AG20443 (cell line): ENCODE results near the gene TRIM52.
"Not testable (repeated sequence)": the region's sequence is repeated elsewhere in the genome, so short reads cannot be mapped to it uniquely, and the experiment has no call there.

ENCODE experiments used
- DNase-seq: peaks from one replicate; pipeline ENCODE4 v3.0.0; 2012; ENCODE audit warnings: low spot score, mixed read lengths

The TRIM52 gene

DNA sequence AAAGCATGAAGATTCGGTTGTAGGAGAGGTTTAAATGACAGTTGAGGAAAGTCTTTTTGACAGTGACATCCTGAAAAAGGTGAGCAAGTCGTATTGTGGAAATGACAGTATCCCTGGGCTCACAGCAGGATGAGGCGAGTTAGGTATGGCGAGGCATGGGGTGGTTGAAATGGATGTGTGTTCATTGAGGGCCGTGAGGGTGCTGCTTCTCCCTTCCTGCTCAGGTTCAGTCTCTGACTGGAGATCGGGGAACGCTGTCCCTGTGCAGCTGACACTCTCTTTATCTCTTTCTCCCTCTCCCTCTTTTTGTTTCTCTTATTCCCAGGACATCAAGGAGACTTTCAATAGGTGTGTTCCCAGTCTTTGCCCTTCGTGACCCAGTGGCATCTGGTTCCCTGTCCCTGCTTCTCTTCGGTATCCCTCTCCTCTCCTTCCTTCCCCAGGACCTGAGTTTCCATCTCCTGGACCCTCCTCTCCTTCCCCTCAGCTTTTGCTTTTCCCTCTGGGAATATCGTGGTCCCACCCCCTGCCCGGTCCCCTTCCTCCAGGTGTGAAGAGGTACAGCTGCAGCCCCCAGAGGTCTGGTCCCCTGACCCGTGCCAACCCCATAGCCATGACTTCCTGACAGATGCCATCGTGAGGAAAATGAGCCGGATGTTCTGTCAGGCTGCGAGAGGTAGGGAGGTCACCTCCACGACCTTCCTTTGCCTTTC lies 27.7 kb downstream of the TRIM52 start:
- no peak for DNase-seq

DNA sequence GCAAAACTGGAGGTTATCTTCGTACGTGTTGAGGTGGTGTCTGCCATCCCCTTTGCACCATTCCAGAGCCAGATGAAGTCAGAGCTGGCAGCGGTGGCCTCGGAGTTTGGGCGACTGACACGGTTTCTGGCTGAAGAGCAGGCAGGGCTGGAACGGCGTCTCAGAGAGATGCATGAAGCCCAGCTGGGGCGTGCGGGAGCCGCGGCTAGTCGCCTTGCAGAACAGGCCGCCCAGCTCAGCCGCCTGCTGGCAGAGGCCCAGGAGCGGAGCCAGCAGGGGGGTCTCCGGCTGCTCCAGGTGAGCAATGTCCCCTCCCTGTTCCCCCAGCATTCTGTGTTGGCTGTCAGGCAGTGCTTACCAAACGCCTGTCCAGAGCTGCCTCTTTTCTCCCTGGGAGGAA lies 28.4 kb downstream of the TRIM52 start:
- DNase-seq: no peak

DNA sequence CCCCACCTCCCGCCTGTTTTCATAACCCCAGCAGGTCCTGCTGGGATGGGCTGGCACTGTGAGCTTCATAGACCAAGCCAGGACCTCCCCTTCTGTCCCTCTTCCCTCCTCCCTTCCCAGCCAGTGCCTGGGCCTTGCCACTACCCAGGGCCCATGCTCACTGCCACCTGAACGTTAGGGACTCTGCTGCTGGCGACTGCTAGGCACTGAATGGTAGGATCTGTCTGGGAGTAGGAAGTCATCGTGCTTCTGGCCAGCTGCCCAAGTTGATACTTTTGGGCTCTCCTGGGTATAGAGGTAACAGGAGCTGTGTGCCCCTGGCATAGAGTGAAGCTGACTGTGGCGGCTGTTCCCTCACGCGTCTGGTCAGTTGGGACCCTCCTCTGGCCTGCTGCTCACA lies 29.5 kb downstream of the TRIM52 start:
- no peak for DNase-seq

DNA sequence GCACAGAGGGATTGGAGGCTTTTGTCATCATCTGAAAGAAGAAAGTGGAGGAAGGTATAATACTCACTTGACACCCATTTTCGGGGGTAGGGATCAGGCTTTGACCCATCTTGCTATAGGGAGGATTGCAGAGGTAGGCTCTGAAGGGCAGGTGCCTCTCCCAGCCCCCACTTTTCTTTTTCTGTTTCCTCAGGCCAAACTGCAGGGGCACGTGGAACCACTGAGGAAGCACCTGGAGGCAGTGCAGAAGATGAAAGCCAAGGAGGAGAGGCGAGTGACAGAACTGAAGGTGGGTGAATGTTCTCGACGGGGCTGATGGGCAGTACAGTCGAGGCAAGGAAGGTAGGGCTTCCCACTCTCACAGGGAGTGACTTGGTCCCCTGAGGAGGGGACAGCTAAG lies 30.4 kb downstream of the TRIM52 start:
- no peak for DNase-seq

DNA sequence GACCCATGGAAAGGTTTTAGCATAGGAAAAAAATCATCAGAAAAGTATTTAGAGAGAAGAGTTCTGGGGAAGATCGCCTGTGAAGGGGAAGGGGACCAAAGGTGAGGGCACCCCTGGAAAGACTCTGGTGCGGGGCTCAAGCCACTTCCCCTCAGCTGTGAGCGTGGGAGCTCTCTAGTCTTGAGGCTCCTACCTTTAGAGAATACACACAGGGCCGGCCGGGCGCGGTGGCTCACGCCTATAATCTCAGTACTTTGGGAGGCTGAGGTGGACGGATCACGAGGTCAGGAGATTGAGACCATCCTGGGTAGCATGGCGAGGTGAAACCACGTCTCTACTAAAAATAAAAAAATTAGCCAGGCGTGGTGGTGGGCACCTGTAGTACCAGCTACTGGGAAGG lies 30.9 kb downstream of the TRIM52 start:
- no peak for DNase-seq

DNA sequence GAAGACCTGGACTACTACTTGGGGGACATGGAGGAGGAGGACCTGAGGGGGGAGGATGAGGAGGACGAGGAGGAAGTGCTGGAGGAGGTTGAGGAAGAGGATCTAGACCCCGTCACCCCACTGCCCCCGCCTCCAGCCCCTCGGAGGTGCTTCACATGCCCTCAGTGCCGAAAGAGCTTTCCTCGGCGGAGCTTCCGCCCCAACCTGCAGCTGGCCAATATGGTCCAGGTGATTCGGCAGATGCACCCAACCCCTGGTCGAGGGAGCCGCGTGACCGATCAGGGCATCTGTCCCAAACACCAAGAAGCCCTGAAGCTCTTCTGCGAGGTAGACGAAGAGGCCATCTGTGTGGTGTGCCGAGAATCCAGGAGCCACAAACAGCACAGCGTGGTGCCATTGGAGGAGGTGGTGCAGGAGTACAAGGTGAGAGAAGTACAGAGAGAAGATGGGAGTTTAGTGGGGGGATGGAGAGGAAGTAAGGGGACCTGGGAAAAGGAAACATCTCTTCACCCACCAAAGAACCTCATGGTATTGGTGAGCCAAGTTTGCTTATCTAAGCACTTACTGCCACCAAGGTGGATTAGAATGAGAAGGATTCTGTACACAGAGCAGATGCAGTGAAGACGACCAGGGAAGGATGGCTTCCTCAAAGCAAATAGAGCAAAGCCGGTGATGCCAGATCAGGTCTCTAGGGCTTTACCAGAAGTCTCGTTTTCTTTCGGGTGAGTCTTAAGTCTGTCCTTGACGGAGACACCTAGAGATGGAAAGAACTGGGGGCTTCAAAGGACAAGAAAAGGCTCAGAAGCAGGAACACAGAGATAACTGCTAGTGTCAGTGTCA lies 36.3 kb downstream of the TRIM52 start:
- no peak for DNase-seq

DNA sequence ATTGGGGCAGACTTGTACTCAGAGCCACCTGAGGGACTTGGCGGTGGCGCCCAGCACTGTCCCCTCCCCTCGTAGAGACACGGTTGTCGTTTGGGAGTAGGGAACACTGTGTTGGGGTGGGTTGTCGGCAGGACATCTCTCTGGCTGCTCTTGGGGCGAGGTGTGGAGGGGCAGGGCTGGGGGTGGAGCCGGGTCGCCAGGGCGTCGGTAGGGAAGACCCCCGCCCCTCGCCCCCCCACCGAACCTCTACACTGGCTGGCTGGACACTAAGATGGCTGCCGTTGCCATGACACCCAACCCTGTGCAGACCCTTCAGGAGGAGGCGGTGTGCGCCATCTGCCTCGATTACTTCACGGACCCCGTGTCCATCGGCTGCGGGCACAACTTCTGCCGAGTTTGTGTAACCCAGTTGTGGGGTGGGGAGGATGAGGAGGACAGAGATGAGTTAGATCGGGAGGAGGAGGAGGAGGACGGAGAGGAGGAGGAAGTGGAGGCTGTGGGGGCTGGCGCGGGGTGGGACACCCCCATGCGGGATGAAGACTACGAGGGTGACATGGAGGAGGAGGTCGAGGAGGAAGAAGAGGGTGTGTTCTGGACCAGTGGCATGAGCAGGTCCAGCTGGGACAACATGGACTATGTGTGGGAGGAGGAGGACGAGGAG lies 37.1 kb downstream of the TRIM52 start:
- DNase-seq: no peak

DNA sequence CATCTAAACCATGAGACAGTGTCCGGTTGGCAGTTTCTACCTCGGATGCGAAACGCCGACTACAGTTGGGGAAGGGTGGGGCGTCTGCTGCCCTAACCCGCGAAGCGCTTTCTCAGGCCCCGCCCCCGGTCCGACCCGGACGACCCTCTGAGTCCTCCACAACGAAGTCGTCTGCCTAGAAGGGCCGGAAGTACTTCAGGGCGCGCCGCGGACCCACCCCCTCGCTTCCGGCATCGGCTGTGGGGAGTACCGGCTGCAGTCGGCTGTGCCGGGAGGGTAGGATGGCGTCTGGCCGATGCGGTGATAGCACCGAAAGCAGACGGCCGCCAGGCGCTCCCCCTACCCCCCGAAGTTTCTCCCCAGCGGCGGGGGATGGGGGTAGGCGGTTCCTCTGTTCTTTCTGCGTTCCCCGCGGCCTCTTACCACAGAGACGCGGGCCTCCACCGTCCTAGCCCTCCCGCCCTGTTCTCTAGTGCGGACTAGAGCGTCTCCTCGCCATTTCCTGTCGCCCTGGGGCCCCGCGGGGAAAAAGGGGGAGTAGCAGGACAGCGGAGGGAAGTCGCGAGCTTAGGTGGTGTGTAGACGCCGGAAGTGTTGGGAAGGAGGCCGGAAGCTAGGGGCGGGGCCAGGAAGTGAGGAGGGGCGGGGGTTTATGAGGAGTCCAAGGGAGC lies 37.8 kb downstream of the TRIM52 start, which contains the start of gene TRIM41:
TSS of gene TRIM41 (plus strand) at position 224 of the 671 bp plus-strand sequence. CDS start 719 bp downstream, outside the sequence.
- DNase-seq: peak; percentile 93

DNA sequence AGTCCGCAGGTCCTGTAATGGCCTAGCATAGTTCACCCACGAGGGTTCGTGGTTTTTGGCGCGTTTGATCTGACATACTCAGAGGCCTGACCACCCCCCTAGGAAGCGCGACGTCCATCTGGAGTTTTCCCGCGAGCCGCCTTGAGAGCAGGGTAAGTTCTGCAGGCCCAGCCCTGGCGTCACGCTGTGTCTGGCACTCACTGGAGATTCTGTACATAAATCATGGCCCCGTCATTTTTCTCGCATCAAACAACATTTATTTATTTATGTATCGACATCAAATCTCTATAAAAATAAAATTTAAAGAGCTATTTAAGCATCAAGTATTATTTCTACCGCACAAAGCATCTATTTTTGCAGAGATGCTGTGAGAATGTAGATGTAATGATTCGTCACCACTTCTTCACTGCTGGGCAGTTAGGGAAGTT lies 38.3 kb downstream of the TRIM52 start:
- DNase-seq: no peak

DNA sequence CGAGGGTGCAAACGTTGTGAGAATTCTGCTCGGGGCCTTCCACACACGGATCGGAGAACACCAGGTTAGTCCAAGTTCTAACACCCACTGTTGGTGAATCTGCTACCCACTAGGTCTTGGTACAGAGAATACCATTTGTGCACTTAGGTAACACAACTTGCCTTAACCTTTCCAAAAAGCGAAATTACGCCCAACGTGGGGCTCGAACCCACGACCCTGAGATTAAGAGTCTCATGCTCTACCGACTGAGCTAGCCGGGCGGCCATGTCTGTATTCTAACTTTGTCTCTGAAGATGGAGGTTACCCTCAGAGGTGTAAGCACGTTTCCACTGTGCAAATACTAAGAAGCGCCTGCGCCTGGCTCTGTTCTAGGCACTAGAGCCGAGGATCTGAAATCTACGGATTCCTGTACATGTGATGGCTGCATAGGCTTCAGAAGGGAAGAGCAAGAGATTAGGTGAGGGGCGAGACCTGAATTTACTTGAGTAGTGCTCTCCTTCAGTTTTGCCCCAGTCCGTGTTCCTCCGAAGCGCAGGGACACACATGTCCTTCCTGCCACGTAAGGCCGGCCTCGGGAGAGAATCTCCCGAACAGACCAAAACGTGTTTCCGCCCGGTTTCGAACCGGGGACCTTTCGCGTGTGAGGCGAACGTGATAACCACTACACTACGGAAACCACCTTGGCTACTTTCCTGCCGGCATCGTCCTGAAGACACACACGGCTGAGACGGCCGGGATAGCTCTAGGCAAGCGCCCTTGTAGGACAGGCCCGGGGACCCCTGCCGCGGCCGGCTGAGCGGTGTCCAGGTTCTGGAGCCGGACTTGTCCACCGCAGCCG lies 38.9 kb downstream of the TRIM52 start:
- peak; percentile 75 for DNase-seq

DNA sequence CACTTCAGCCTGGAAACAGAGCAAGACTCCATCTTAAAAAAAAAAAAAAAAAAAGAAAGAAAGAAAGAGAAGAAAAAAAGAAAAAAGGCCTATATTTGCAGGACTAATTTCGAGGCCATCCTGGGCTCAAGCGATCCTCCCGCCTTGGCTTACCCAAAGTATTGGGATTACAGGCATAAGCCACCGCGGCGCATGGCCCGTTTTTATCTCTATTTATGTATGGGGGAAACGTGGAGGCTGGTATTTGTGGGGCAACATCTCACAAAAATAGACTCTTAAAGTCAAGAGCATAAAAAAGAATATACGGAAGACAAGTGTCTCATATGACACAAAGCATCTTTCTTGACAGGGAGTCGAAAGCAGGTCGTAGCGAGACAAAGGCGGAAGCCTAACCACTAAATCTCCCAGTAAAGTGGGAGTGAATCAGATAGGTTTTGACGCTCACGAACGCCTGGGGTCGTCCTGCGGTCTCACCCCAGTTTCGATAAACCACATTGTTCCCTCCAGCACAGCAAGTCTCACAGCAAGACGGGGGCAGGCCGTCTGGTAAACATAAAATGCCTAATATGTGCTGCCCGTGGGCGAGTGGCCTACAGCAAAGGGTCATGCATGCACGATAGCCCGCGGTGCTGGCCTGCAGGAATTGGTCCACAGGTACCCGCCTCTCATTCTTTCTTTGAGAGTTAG lies 39.7 kb downstream of the TRIM52 start:
- no peak for DNase-seq

DNA sequence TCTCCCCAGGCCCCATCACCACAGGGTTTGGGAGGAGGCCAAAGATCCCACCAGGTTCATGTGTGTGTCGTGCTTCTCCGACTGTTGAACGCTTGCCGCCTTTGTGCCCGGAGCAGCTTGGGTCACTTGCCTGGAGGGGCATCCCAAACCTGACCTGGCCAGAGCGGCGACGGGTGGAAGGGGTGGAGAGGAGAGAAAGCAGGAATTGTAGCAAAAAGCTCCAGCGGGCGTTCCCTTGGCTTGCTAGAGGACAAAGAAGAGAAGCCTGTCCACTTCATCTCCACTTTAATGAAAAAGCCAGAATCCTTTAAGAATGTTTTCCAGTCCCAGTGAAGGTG lies 40.8 kb downstream of the TRIM52 start:
- no peak for DNase-seq

DNA sequence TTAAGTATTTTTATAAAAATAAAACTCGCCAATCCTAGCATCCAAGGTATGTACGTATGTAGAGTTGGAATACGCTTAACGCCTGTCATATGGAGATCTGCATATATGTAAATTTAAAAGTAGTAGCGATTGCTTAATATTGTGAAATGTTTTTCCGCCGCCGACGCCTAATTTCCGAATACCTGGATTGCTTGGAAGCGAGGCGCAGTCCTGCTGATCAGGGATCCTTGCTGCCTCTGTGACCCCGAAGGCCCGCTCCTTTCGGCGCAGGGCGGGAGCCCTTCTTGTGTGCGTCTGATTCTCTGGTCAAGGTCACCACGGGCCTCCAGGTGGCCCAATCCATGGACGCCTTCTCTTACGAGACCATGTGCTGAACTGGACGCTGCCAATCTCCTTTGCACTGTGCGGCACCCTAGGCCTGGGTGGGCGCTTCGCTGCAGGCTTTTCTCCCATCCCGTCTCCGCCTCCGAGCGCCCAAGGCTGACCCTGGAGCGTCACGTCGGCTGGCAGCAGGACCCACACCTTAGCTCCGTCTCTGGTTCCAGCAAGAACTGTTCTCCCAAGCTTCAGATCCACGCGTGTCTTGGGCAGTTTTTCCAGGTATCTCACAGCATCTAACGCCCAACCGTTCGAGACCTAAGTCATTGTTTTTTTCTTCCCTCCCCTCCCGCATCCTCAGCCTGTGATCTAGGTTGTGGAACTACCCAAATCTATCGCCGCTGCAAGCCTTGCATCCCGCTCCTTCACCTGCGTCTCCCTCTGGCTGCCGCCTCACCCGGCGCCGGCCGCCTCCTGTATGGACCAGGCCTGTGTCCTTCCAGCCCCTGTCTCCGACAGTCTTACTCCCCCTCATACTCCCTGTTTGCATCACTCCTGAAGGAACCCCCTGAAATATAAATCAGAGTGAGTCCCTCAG lies 41.4 kb downstream of the TRIM52 start:
- DNase-seq: no peak

DNA sequence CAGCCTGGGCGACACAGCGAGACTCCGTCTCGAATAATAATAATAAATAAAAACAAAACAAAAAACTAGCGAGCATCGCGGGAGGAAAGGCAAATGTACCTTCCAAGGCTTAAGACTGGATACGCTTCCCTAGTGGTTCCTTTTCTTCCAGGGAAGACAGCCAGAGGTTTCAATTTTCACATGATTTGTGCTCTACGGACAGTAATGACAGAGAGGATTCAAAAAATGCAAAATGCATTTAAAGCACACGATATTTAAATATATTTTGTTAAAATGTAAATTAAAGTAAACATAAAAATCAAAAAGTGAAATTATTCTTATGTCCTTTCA lies 42.2 kb downstream of the TRIM52 start:
- DNase-seq: no peak

DNA sequence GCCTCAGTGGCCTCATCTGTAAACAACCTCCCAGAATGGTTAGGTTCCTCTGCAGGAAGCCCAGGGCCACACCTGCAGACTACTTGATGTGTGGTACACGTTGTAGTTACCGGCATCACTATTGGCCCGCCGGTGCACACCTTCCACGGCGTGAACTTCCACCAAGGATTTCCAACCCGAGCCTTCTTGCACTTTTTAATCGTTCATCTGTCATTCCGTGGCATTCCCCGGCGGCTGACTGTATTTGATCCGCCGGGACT lies 43.2 kb downstream of the TRIM52 start:
- DNase-seq: no peak

DNA sequence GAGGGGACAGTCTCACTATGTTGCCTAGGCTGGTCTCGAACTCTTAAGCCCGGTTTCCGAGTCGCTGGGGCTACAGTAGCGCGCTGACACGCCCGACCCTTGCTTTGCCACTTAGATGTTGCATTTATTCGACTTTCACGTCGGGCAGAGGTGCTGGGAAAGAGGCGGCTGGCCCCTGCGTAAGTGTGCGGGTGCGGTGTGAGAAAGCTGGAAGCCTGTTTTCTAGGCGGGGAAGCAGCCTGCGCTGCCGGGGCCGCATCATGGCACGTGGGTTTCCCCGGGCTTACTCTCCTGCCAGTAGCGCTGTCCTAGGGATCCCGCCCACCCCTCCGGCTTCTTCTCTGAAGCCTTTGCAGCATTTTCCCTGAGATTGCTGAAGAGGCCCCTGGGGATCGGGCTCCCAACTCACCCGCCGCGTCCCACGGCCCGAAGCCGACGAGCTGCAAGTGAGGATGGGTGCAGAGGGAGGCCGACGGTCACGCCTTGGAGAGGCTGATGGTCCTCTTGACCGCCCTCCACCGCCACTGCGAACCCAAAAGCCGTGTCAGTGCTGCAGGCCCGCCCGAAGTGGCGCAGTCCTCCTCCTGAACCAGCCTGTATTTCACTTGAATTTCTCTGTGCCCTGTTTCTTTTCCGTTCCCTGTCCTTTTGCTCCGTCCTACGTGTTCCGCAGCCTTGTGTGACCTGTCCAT lies 43.7 kb downstream of the TRIM52 start:
- DNase-seq: peak; percentile 52

DNA sequence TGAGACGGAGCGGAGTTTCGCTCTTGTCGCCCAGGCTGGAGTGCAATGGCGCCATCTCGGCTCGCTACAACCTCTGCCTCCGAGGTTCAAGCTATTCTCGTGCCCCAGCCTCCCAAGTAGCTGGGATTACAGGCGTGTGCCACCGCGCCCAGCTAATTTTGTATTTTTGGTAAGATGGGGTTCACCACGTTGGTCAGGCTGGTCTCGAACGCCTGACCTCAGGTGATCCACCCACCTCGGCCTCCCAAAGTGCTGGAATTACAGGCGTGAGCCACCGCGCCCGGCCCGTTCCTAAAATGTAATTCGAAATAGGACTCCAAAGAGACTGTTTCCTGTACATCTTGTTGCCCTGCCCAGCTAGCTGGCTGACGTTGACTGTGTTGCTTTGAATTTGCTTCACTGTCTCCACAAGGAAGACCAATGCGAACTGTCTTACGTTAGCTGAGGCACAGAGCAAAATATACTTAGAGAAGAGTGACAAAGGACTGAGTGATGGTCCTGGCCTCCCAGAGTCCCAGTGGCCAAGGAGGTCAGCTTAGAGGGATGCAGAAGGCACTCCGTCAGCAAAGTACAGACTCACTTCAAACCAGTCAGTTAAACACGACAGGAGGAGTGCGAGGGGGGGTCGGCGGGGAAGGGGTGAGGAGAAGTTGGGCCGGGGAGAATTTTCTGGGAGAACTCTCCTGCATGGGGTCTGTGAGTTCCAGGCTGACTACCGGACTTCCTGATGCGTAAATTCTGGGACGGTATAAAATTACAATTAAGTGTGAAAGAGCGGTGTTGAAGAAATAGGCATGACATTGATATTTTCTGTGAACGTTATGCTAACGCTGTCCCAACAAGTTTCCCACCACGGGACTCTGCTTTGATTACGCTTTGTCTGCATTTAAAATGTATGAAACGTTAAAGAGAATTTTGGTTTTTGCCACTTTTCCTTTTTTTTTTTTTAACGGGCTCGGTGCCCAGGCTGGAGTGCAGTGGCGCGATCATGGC lies 44.6 kb downstream of the TRIM52 start:
- DNase-seq: no peak

DNA sequence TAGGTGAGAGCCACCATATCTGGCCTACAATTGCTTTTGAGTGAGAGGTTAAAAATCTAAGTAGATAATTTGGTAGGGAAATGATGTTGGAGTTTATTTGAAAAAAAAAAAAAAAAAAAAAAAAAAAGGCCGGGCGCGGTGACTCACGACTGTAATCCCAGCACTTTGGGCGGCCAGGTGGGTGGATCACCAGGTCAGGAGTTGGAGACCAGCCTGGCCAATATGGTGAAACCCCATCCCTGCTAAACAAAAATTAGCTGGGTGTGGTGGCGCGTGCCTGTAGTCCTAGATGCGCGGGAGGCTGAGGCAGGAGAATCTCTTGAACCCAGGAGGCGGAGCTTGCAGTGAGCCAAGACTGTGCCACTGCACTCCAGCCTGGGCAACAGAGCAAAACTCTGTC lies 46.7 kb downstream of the TRIM52 start:
- not testable (repeated sequence) for DNase-seq
